Fibroblast of lung (primary cell): ENCODE results near the gene PDSS1.

Experiments used
- EZH2 ChIP-seq: IDR thresholded peaks from 2 replicates; pipeline ENCODE4 v1.5.1; 2012; ENCODE audit warnings: low read length, control low read depth, mild to moderate bottlenecking; ENCODE audit errors: missing control alignments
- TF ChIP-seq, protein P1 (sequence below), 2 donors: IDR thresholded peaks in 1 of 2; conservative IDR thresholded peaks in 1 of 2; 1 replicate in 1 of 2; 2 replicates in 1 of 2; pipeline ENCODE4 v1.5.1; 2011 to 2012; ENCODE audit warnings: low read length in 2 of 2, control low read depth in 1 of 2, inconsistent platforms in 1 of 2, low read depth in 1 of 2, mild to moderate bottlenecking in 1 of 2

DNA sequence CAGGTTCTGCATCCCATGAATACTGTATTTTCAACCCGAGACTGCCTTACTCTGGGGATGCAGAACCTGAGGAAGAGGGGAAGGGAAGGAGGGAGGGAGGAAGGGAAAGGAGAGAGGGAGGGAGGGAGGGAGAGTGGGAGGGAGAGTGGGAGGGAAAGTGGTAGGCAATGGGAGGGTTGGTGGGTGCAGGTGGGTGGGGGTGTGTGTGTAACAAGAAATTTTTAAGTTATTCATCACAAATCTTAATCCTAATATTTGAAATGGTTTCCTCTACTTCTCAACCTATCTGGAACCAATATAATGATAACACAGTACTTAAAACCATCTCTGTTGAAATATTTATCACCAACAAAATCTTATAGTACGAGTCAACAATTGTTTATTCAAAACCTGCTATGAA lies 68.0 kb downstream of the PDSS1 start:
- TF ChIP-seq, protein P1, sequence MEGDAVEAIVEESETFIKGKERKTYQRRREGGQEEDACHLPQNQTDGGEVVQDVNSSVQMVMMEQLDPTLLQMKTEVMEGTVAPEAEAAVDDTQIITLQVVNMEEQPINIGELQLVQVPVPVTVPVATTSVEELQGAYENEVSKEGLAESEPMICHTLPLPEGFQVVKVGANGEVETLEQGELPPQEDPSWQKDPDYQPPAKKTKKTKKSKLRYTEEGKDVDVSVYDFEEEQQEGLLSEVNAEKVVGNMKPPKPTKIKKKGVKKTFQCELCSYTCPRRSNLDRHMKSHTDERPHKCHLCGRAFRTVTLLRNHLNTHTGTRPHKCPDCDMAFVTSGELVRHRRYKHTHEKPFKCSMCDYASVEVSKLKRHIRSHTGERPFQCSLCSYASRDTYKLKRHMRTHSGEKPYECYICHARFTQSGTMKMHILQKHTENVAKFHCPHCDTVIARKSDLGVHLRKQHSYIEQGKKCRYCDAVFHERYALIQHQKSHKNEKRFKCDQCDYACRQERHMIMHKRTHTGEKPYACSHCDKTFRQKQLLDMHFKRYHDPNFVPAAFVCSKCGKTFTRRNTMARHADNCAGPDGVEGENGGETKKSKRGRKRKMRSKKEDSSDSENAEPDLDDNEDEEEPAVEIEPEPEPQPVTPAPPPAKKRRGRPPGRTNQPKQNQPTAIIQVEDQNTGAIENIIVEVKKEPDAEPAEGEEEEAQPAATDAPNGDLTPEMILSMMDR (conservative IDR thresholded peaks at IDR 0.05 in 1 of 2, IDR thresholded peaks at IDR 0.05 in 1 of 2; ENCODE audit: low read depth in 1 of 2, low read length in 2 of 2), result no peak
- no peak for TF ChIP-seq EZH2
